Measurements from ENCODE around the gene NTM.

The NTM gene

GRCh38 chr11:132101881-132102280 lies 731.5 kb downstream of the NTM start:
- Histone ChIP-seq H3K9me2 (replicated peaks; ENCODE audit: low read depth, low read length) (no peaks in the 10 kb centered on the region), H3F3A (ENCODE audit: low read depth) (no peaks in the 10 kb centered on the region), H2AFZ (ENCODE audit: low read length) (no peak overlapping the region), H3K9ac (ENCODE audit: low read depth, low read length, poor library complexity, severe bottlenecking) (no peak overlapping the region), H3K27me3 (ENCODE audit: insufficient read depth, low read length, poor library complexity, severe bottlenecking) (no peaks in the 10 kb centered on the region), H3K9me3 (ENCODE audit: insufficient read depth, low read depth, low read length) (no peaks in the 10 kb centered on the region), H3K36me3 (ENCODE audit: insufficient read depth, low read length) (no peaks in the 10 kb centered on the region), H3K4me2 (ENCODE audit: low read depth, low read length, poor library complexity, severe bottlenecking) (no peak overlapping the region), H3K4me3 (ENCODE audit: low read length, poor library complexity, severe bottlenecking) (no peak overlapping the region), H3K4me1 (ENCODE audit: insufficient read depth, low read length, poor library complexity, severe bottlenecking) (no peaks in the 10 kb centered on the region), H4K20me1 (ENCODE audit: insufficient read depth, low read length, poor library complexity, severe bottlenecking) (no peaks in the 10 kb centered on the region), H3K79me2 (ENCODE audit: insufficient read depth, low read length) (no peaks in the 10 kb centered on the region)
- TF ChIP-seq, protein P1, sequence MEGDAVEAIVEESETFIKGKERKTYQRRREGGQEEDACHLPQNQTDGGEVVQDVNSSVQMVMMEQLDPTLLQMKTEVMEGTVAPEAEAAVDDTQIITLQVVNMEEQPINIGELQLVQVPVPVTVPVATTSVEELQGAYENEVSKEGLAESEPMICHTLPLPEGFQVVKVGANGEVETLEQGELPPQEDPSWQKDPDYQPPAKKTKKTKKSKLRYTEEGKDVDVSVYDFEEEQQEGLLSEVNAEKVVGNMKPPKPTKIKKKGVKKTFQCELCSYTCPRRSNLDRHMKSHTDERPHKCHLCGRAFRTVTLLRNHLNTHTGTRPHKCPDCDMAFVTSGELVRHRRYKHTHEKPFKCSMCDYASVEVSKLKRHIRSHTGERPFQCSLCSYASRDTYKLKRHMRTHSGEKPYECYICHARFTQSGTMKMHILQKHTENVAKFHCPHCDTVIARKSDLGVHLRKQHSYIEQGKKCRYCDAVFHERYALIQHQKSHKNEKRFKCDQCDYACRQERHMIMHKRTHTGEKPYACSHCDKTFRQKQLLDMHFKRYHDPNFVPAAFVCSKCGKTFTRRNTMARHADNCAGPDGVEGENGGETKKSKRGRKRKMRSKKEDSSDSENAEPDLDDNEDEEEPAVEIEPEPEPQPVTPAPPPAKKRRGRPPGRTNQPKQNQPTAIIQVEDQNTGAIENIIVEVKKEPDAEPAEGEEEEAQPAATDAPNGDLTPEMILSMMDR (conservative IDR thresholded peaks at IDR 0.05; ENCODE audit: low read length): no peak
- no peak for TF ChIP-seq EZH2phosphoT487 (IDR thresholded peaks at IDR 0.05; ENCODE audit: borderline replicate concordance)

- Histone ChIP-seq H4K20me1 (ENCODE audit: insufficient read depth, low read length, poor library complexity, severe bottlenecking) (no peaks in the 10 kb centered on the region), H3K4me1 (ENCODE audit: insufficient read depth, low read length, poor library complexity, severe bottlenecking) (no peaks in the 10 kb centered on the region), H3K4me3 (ENCODE audit: low read length, poor library complexity, severe bottlenecking) (no peak overlapping the region), H3K4me2 (ENCODE audit: low read depth, low read length, poor library complexity, severe bottlenecking) (no peak overlapping the region), H3F3A (ENCODE audit: low read depth) (no peaks in the 10 kb centered on the region), H2AFZ (ENCODE audit: low read length) (no peak overlapping the region), H3K9me2 (replicated peaks; ENCODE audit: low read depth, low read length) (no peaks in the 10 kb centered on the region), H3K27me3 (ENCODE audit: insufficient read depth, low read length, poor library complexity, severe bottlenecking) (no peaks in the 10 kb centered on the region), H3K9me3 (ENCODE audit: insufficient read depth, low read depth, low read length) (no peaks in the 10 kb centered on the region), H3K9ac (ENCODE audit: low read depth, low read length, poor library complexity, severe bottlenecking) (no peak overlapping the region), H3K79me2 (ENCODE audit: insufficient read depth, low read length) (no peaks in the 10 kb centered on the region), H3K36me3 (ENCODE audit: insufficient read depth, low read length) (no peaks in the 10 kb centered on the region)
- TF ChIP-seq, protein P1 (conservative IDR thresholded peaks at IDR 0.05; ENCODE audit: low read length): no peak
- no peak for TF ChIP-seq EZH2phosphoT487 (IDR thresholded peaks at IDR 0.05; ENCODE audit: borderline replicate concordance)
Measured at GRCh38 chr11:132103021-132103420, 732.6 kb downstream of the NTM start.

GRCh38 chr11:132106096-132106982 lies 735.9 kb downstream of the NTM start:
- no peak overlapping the region for H3K4me2 ChIP-seq (ENCODE audit: low read depth, low read length, poor library complexity, severe bottlenecking)
- no peaks in the 10 kb centered on the region for H3K4me1 ChIP-seq (ENCODE audit: insufficient read depth, low read length, poor library complexity, severe bottlenecking)
- no peaks in the 10 kb centered on the region for H3K79me2 ChIP-seq (ENCODE audit: insufficient read depth, low read length)
- H4K20me1 ChIP-seq (ENCODE audit: insufficient read depth, low read length, poor library complexity, severe bottlenecking): no peaks in the 10 kb centered on the region
- no peaks in the 10 kb centered on the region for H3K36me3 ChIP-seq (ENCODE audit: insufficient read depth, low read length)
- H3K9me2 ChIP-seq (replicated peaks; ENCODE audit: low read depth, low read length): no peaks in the 10 kb centered on the region
- no peaks in the 10 kb centered on the region for H3K9me3 ChIP-seq (ENCODE audit: insufficient read depth, low read depth, low read length)
- H3K9ac ChIP-seq (ENCODE audit: low read depth, low read length, poor library complexity, severe bottlenecking): no peak overlapping the region
- TF ChIP-seq, protein P1 (conservative IDR thresholded peaks at IDR 0.05; ENCODE audit: low read length): no peak
- TF ChIP-seq EZH2phosphoT487 (IDR thresholded peaks at IDR 0.05; ENCODE audit: borderline replicate concordance): no peak
- no peaks in the 10 kb centered on the region for H3F3A ChIP-seq (ENCODE audit: low read depth)
- H3K4me3 ChIP-seq (ENCODE audit: low read length, poor library complexity, severe bottlenecking): no peak overlapping the region
- no peaks in the 10 kb centered on the region for H3K27me3 ChIP-seq (ENCODE audit: insufficient read depth, low read length, poor library complexity, severe bottlenecking)
- no peak overlapping the region for H2AFZ ChIP-seq (ENCODE audit: low read length)

Data from Loucy (cell line).